ENCODE data around the gene GLDN.

GRCh38 chr15:51346136-51346535 lies 4.7 kb downstream of the GLDN start:
- no peak for TF ChIP-seq POLR2A (IDR thresholded peaks at IDR 0.05; ENCODE audit: low read length)
- TF ChIP-seq GATA1 (IDR thresholded peaks at IDR 0.05; ENCODE audit: low read depth, low read length): no peak

Data from erythroblast (primary cell).